Stomach (tissue), 9 donors: ENCODE data around the gene ACP6. TPM values are rescaled to one million over a fixed set of nuclear protein-coding genes. Genes with fewer than 3 reads are reported as not detected.

Source experiments
- DNase-seq, 2 donors: peaks; one replicate each; pipeline versions ENCODE4 v3.0.0 to v3.0.0-alpha.2; 2013 to 2019
- H3K27ac ChIP-seq, 5 donors: fragments of 200-600 bp in 4 of 5; sonication (generic) in 4 of 5; one replicate each; pipeline ENCODE4 v1.5.1; 2013 to 2019; ENCODE audit warnings: mild to moderate bottlenecking in 1 of 5, moderate library complexity in 1 of 5
- H3K27me3 ChIP-seq, 3 donors: fragments of 200-600 bp; sonication (generic); one replicate each; pipeline ENCODE4 v1.5.1; 2017 to 2019; ENCODE audit warnings: mixed run types in 1 of 3
- H3K36me3 ChIP-seq, 4 donors: fragments of 200-600 bp; sonication (generic); 1 replicate in 3 of 4; 2 replicates in 1 of 4; pipeline ENCODE4 v1.5.1; 2016 to 2019
- H3K4me1 ChIP-seq, 4 donors: fragments of 200-600 bp; sonication (generic); one replicate each; pipeline ENCODE4 v1.5.1; 2016 to 2019
- H3K4me3 ChIP-seq, 4 donors: fragments of 200-600 bp; sonication (generic) in 3 of 4; one replicate each; pipeline ENCODE4 v1.5.1; 2016 to 2019; ENCODE audit warnings: mild to moderate bottlenecking in 1 of 4
- H3K9me3 ChIP-seq, 4 donors: fragments of 200-600 bp; sonication (generic); one replicate each; pipeline ENCODE4 v1.5.1; 2016 to 2019
- CTCF ChIP-seq, 7 experiments: fragments of 450-650 bp in 4 of 7; fragments of 200-600 bp in 3 of 7; sonication (generic) in 3 of 7; IDR thresholded peaks; one replicate each; pipeline ENCODE4 v1.5.1; 2016 to 2019; ENCODE audit warnings: antibody characterized with exemption in 7 of 7, control low read depth in 2 of 7, mild to moderate bottlenecking in 1 of 7
- EP300 ChIP-seq: sonication (generic); formaldehyde crosslinking; IDR thresholded peaks from one replicate; pipeline ENCODE4 v1.6.1; 2017; ENCODE audit warnings: antibody characterized with exemption
- POLR2A ChIP-seq, 4 donors: fragments of 450-650 bp; IDR thresholded peaks; one replicate each; pipeline ENCODE4 v1.6.1; 2016; ENCODE audit warnings: antibody characterized with exemption in 4 of 4, control low read depth in 2 of 4, mild to moderate bottlenecking in 1 of 4, moderate library complexity in 1 of 4
- POLR2AphosphoS5 ChIP-seq, 3 donors: sonication (generic); formaldehyde crosslinking; IDR thresholded peaks; one replicate each; pipeline ENCODE4 v1.6.1; 2016; ENCODE audit warnings: antibody characterized with exemption in 3 of 3
- WGBS, 5 donors: extraction: QIAGEN DNeasy Blood & Tissue Kit in 3 of 5; methylation state at CpG; one replicate each; pipeline versions ENCODE4 v1.1.5 to v1.1.7; 2013 to 2018; 5-methylcytosine and 5-hydroxymethylcytosine counted together
- intact Hi-C: fragments of 100-400 bp; cut with DNase I; formaldehyde crosslinking; loops from one replicate; pipeline ENCODE4 v1.15.1; 2023; ENCODE audit warnings: low total_unique reads
- polyA plus RNA-seq, 3 donors: library from polyadenylated mRNA; stranded (reverse); fragments of 200-250 nt; gene quantifications; one replicate each; pipeline ENCODE4 v1.2.3, GENCODE V29; 2013
- total RNA-seq, 5 donors: library from RNA; depleted of rRNA; stranded (reverse); fragments of >200 nt; gene quantifications; one replicate each; pipeline versions ENCODE4 v1.1.0 to v1.2.3, GENCODE V29; 2014 to 2016
- donor health status: healthy with polysubstance abuse.
- donor health status: Bipolar disorder and iron deficiency.
- donor health status: healthy.

The ACP6 gene
- total and polyA plus RNA-seq, 8 donors: 3.5 to 55.9 (median 20.0) TPM

GRCh38 chr1:147717706-147718097, 47.4 kb upstream of the ACP6 start:
- H3K9me3 ChIP-seq: no peaks in the 10 kb centered on the region
- peak; percentile 45 to 49 for DNase-seq
- intact Hi-C loops: no loop called here
- TF ChIP-seq POLR2AphosphoS5 (IDR thresholded peaks at IDR 0.05) (peak in 1 of 3 donors; percentile 15), POLR2A (IDR thresholded peaks at IDR 0.05) (no peak)
- peaks cover 0 to 17% (median 6%) of the 10 kb centered on the region in 4 donors for H3K4me1 ChIP-seq
- H3K4me3 ChIP-seq: no peak overlapping the region
- WGBS, 5 donors: 30 to 53% (median 44%) methylated on average over 4 of the region's 4 CpGs
- H3K36me3 ChIP-seq: no peaks in the 10 kb centered on the region
- H3K27me3 ChIP-seq: peaks cover 0 to 52% (median 3%) of the 10 kb centered on the region in 3 donors
- H3K27ac ChIP-seq: peak overlapping the region in 3 of 5 donors; percentile 2 to 68 (median 67)

- intact Hi-C loops: no loop called here
- Histone ChIP-seq H3K27ac (peak overlapping the region in 3 of 5 donors; percentile 2 to 68 (median 67)), H3K4me3 (no peak overlapping the region), H3K4me1 (peaks cover 0 to 17% (median 6%) of the 10 kb centered on the region in 4 donors), H3K36me3 (no peaks in the 10 kb centered on the region), H3K27me3 (peaks cover 0 to 53% (median 3%) of the 10 kb centered on the region in 3 donors), H3K9me3 (no peaks in the 10 kb centered on the region)
- DNase-seq: peak; percentile 52 to 86
- TF ChIP-seq POLR2AphosphoS5 (IDR thresholded peaks at IDR 0.05): peak in 2 of 3 donors; percentile 15 to 50
- TF ChIP-seq CTCF (IDR thresholded peaks at IDR 0.05): no peak
- WGBS, 5 donors: 66 to 79% (median 71%) methylated on average over 6 of the region's 6 CpGs
Measured at GRCh38 chr1:147717051-147717705, 46.9 kb upstream of the ACP6 start.

- Histone ChIP-seq H3K27ac (no peak overlapping the region), H3K27me3 (peaks cover 0 to 48% (median 7%) of the 10 kb centered on the region in 3 donors), H3K4me3 (no peak overlapping the region), H3K36me3 (no peaks in the 10 kb centered on the region), H3K9me3 (no peaks in the 10 kb centered on the region), H3K4me1 (peaks cover 0 to 6% (median 0%) of the 10 kb centered on the region in 4 donors)
- no peak for DNase-seq
- TF ChIP-seq EP300 (no peak), POLR2AphosphoS5 (IDR thresholded peaks at IDR 0.05) (no peak), CTCF (IDR thresholded peaks at IDR 0.05) (no peak), POLR2A (IDR thresholded peaks at IDR 0.05) (no peak)
- intact Hi-C loops: no loop called here
Measured at GRCh38 chr1:147712605-147713004, 42.3 kb upstream of the ACP6 start.

- H3K27me3 ChIP-seq: no peaks in the 10 kb centered on the region
- TF ChIP-seq EP300 (no peak), POLR2AphosphoS5 (IDR thresholded peaks at IDR 0.05) (no peak), CTCF (IDR thresholded peaks at IDR 0.05) (peak in 5 of 7 experiments; percentile 64 to 71 (median 67)), POLR2A (IDR thresholded peaks at IDR 0.05) (no peak)
- peak overlapping the region in 1 of 4 donors; percentile 14 for H3K4me3 ChIP-seq
- peak overlapping the region in 1 of 5 donors; percentile 44 for H3K27ac ChIP-seq
- WGBS, 5 donors: 49 to 58% (median 54%) methylated on average over 10 of the region's 10 CpGs
- peaks cover 0 to 13% (median 7%) of the 10 kb centered on the region in 4 donors for H3K4me1 ChIP-seq
- intact Hi-C loops: no loop called here
- H3K9me3 ChIP-seq: no peaks in the 10 kb centered on the region
- DNase-seq: peak; percentile 71 to 87
- H3K36me3 ChIP-seq: no peaks in the 10 kb centered on the region
Measured at GRCh38 chr1:147700042-147701006, 30.0 kb upstream of the ACP6 start.
